ENCODE results near the gene PKNOX2. TPM values are rescaled to one million over a fixed set of nuclear protein-coding genes. Genes with fewer than 3 reads are reported as not detected.

The PKNOX2 gene
- total and polyA plus RNA-seq, 2 of the 8 experiments (the other 6 are each of a cell fraction or from before 2014, with no cell fraction given): 2.0 TPM

GRCh38 chr11:125170510-125171031 lies 6.0 kb downstream of the PKNOX2 start:
- no peak overlapping the region for H2BK20ac ChIP-seq (ENCODE audit: low read length)
- no peaks in the 10 kb centered on the region for H3K9me3 ChIP-seq (ENCODE audit: insufficient read depth in 2 of 2, low read depth in 1 of 2, low read length in 1 of 2)
- no peak for DNase-seq (ENCODE audit: low read depth in 1 of 2, low spot score in 2 of 2)
- H2BK120ac ChIP-seq (replicated peaks; ENCODE audit: low read depth, low read length): no peak overlapping the region
- WGBS, 2 experiments (ENCODE audit: extremely low coverage in 1 of 2, insufficient coverage in 1 of 2, insufficient read length in 1 of 2, insufficient replicate concordance in 2 of 2, low coverage in 1 of 2, low lambda C conversion rate in 2 of 2, missing lambda C conversion rate in 1 of 2): 24% methylated on average over 9 of the region's 12 CpGs; no CpG with 5 or more reads in 1 of the 2 experiments
- H3K79me2 ChIP-seq (ENCODE audit: control insufficient read depth in 1 of 2, insufficient read depth in 2 of 2, low read length in 2 of 2): no peaks in the 10 kb centered on the region
- no peaks in the 10 kb centered on the region for H3K36me3 ChIP-seq (ENCODE audit: control insufficient read depth in 2 of 4, insufficient read depth in 4 of 4, low read length in 3 of 4)
- no peak overlapping the region for H3K4ac ChIP-seq (replicated peaks; ENCODE audit: insufficient read length, low read depth, low read length)
- no peak overlapping the region for H3K27ac ChIP-seq (ENCODE audit: low read depth, low read length)
- H2BK5ac ChIP-seq (ENCODE audit: low read depth, low read length): peak overlapping the region; percentile 74; the same call in 1 of the 2 replicates
- no peak overlapping the region for H3K9ac ChIP-seq (replicated peaks in 1 of 4; ENCODE audit: extremely low read depth in 1 of 4, low read depth in 3 of 4, low read length in 3 of 4)
- H3K56ac ChIP-seq (replicated peaks; ENCODE audit: insufficient read length, low read depth, low read length): no peak overlapping the region
- ChIA-PET CTCF (ENCODE audit: partially characterized antibody) (interaction anchor here (0.7 to 13.4 kb wide), 13 partner anchors 9 to 252 kb away, joined by 3 to 123 read pairs (median 4); no protein-coding TSS in a partner anchor), POLR2A (ENCODE audit: partially characterized antibody) (no interaction called here)
- no peaks in the 10 kb centered on the region for H3K79me1 ChIP-seq (ENCODE audit: low read depth, low read length)
- no peak for FAIRE-seq
- TF ChIP-seq, protein P1, sequence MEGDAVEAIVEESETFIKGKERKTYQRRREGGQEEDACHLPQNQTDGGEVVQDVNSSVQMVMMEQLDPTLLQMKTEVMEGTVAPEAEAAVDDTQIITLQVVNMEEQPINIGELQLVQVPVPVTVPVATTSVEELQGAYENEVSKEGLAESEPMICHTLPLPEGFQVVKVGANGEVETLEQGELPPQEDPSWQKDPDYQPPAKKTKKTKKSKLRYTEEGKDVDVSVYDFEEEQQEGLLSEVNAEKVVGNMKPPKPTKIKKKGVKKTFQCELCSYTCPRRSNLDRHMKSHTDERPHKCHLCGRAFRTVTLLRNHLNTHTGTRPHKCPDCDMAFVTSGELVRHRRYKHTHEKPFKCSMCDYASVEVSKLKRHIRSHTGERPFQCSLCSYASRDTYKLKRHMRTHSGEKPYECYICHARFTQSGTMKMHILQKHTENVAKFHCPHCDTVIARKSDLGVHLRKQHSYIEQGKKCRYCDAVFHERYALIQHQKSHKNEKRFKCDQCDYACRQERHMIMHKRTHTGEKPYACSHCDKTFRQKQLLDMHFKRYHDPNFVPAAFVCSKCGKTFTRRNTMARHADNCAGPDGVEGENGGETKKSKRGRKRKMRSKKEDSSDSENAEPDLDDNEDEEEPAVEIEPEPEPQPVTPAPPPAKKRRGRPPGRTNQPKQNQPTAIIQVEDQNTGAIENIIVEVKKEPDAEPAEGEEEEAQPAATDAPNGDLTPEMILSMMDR (IDR thresholded peaks at IDR 0.05; ENCODE audit: control extremely low read depth in 1 of 3, insufficient read depth in 1 of 3, low read depth in 1 of 3, low read length in 3 of 3): no peak
- no peak for TF ChIP-seq SIN3A (conservative IDR thresholded peaks at IDR 0.05 in 1 of 2, IDR thresholded peaks at IDR 0.05 in 1 of 2; ENCODE audit: low read depth in 1 of 2, low read length in 2 of 2)
- TF ChIP-seq, protein P2, sequence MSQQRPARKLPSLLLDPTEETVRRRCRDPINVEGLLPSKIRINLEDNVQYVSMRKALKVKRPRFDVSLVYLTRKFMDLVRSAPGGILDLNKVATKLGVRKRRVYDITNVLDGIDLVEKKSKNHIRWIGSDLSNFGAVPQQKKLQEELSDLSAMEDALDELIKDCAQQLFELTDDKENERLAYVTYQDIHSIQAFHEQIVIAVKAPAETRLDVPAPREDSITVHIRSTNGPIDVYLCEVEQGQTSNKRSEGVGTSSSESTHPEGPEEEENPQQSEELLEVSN (IDR thresholded peaks at IDR 0.05): peak; percentile 28; the same call in 1 of the 2 replicates
- TF ChIP-seq SAP30 (IDR thresholded peaks at IDR 0.05; ENCODE audit: insufficient read depth, insufficient replicate concordance, low read length): no peak
- no peak for TF ChIP-seq RFX5 (IDR thresholded peaks at IDR 0.05; ENCODE audit: borderline replicate concordance, low read depth, low read length)
- no peak for TF ChIP-seq ZNF274 (IDR thresholded peaks at IDR 0.05; ENCODE audit: borderline replicate concordance, extremely low read depth, low read length)
- no peak for TF ChIP-seq SIRT6 (IDR thresholded peaks at IDR 0.05; ENCODE audit: low read length)
- TF ChIP-seq FOSL1 (IDR thresholded peaks at IDR 0.05; ENCODE audit: insufficient read depth, low read depth, low read length): no peak
- H3K23me2 ChIP-seq (ENCODE audit: low read depth, low read length): peaks cover 14% of the 10 kb centered on the region
- H4K91ac ChIP-seq (replicated peaks; ENCODE audit: insufficient read length, low read length): no peak overlapping the region
- peak overlapping the region; percentile 33; the same call in 1 of the 2 replicates for H2BK15ac ChIP-seq (ENCODE audit: low read length)
- peaks cover 14 to 43% (median 38%) of the 10 kb centered on the region in 4 experiments for H3K27me3 ChIP-seq (replicated peaks in 1 of 4; ENCODE audit: control insufficient read depth in 3 of 4, extremely low read depth in 1 of 4, insufficient read depth in 3 of 4, low read length in 3 of 4)
- no peaks in the 10 kb centered on the region for H4K20me1 ChIP-seq (replicated peaks in 1 of 2; ENCODE audit: control insufficient read depth in 1 of 2, insufficient read depth in 2 of 2, low read length in 2 of 2)
- H3K23ac ChIP-seq (ENCODE audit: insufficient read length): no peak overlapping the region
- H3K4me3 ChIP-seq (ENCODE audit: extremely low read depth in 1 of 4, insufficient read depth in 2 of 4, low read depth in 3 of 4, low read length in 4 of 4): peak overlapping the region in 1 of 4 experiments; percentile 7; a peak in 1 of 8 replicates
- no peak overlapping the region for H4K8ac ChIP-seq (ENCODE audit: extremely low read depth, insufficient read depth, low read length)
- H3K18ac ChIP-seq (ENCODE audit: extremely low read depth, low read length): peak overlapping the region; percentile 88; the same call in 1 of the 2 replicates
- peak overlapping the region; percentile 40; the same call in 1 of the 2 replicates for H2BK12ac ChIP-seq (ENCODE audit: low read depth, low read length)
- H2AFZ ChIP-seq (ENCODE audit: low read length): peak overlapping the region; percentile 4; the same call in 1 of the 2 replicates
- H2AK5ac ChIP-seq (ENCODE audit: low read depth, low read length): no peak overlapping the region
- H3K4me1 ChIP-seq (replicated peaks in 1 of 4; ENCODE audit: control insufficient read depth in 3 of 4, insufficient read depth in 4 of 4, low read length in 3 of 4): peaks cover 19 to 50% (median 32%) of the 10 kb centered on the region in 4 experiments
- no peak overlapping the region for H4K5ac ChIP-seq (ENCODE audit: insufficient read length, low read depth, low read length)
- H3K4me2 ChIP-seq (ENCODE audit: insufficient read depth in 1 of 2, low read depth in 2 of 2, low read length in 2 of 2): peak overlapping the region; percentile 37 to 43; a peak in 3 of 4 replicates
- H3K14ac ChIP-seq (ENCODE audit: insufficient read length): no peak overlapping the region

Data from H1 (cell line).